ENCODE measurements around the gene ZBTB7B. TPM values are rescaled to one million over a fixed set of nuclear protein-coding genes. Genes with fewer than 3 reads are reported as not detected.

The ZBTB7B gene
- total and polyA plus RNA-seq, 9 of the 15 experiments (the other 6 are each of a cell fraction or from before 2014, with no cell fraction given): 0.04 to 46.5 (median 15.2) TPM

- TF ChIP-seq ZNF24 (IDR thresholded peaks at IDR 0.05) (no peak), ARID2 (IDR thresholded peaks at IDR 0.05) (no peak), STAG1 (CRISPR knock-in tag; IDR thresholded peaks at IDR 0.05; ENCODE audit: borderline replicate concordance) (no peak), CHD2 (IDR thresholded peaks at IDR 0.05; ENCODE audit: low read depth, low read length) (no peak), KAT8 (IDR thresholded peaks at IDR 0.05; ENCODE audit: low read depth) (no peak), E4F1 (CRISPR knock-in tag; IDR thresholded peaks at IDR 0.05; ENCODE audit: borderline replicate concordance) (no peak), SIX5 (IDR thresholded peaks at IDR 0.05; ENCODE audit: borderline replicate concordance in 1 of 2, insufficient read depth in 1 of 2, low read depth in 1 of 2, low read length in 2 of 2) (no peak), PHB (CRISPR knock-in tag; IDR thresholded peaks at IDR 0.05) (no peak), ZNF444 (CRISPR knock-in tag; IDR thresholded peaks at IDR 0.05) (no peak), RBM39 (optimal IDR thresholded peaks at IDR 0.05; ENCODE audit: low read depth, low read length) (no peak), ZNF12 (CRISPR knock-in tag; IDR thresholded peaks at IDR 0.05) (no peak), COPS2 (conservative IDR thresholded peaks at IDR 0.05) (no peak), BRD4 (IDR thresholded peaks at IDR 0.05) (no peak), RERE (CRISPR knock-in tag; IDR thresholded peaks at IDR 0.05; ENCODE audit: borderline replicate concordance) (no peak), LARP7 (IDR thresholded peaks at IDR 0.05) (no peak), ZNF408 (CRISPR knock-in tag; IDR thresholded peaks at IDR 0.05; ENCODE audit: low read depth) (no peak), NR1H2 (CRISPR knock-in tag; IDR thresholded peaks at IDR 0.05) (no peak), HDAC3 (IDR thresholded peaks at IDR 0.05; ENCODE audit: borderline replicate concordance, partially characterized antibody) (no peak), SNRNP70 (optimal IDR thresholded peaks at IDR 0.05; ENCODE audit: low read depth, low read length) (no peak)
- TF ChIP-seq, protein P1, sequence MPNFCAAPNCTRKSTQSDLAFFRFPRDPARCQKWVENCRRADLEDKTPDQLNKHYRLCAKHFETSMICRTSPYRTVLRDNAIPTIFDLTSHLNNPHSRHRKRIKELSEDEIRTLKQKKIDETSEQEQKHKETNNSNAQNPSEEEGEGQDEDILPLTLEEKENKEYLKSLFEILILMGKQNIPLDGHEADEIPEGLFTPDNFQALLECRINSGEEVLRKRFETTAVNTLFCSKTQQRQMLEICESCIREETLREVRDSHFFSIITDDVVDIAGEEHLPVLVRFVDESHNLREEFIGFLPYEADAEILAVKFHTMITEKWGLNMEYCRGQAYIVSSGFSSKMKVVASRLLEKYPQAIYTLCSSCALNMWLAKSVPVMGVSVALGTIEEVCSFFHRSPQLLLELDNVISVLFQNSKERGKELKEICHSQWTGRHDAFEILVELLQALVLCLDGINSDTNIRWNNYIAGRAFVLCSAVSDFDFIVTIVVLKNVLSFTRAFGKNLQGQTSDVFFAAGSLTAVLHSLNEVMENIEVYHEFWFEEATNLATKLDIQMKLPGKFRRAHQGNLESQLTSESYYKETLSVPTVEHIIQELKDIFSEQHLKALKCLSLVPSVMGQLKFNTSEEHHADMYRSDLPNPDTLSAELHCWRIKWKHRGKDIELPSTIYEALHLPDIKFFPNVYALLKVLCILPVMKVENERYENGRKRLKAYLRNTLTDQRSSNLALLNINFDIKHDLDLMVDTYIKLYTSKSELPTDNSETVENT (CRISPR knock-in tag; IDR thresholded peaks at IDR 0.05): no peak
These were observed 61.7 kb downstream of the ZBTB7B start (continued) for GRCh38 chr1:155064111-155064831.

All from K562 (cell line).